ENCODE measurements around the gene STUB1. TPM values are rescaled to one million over a fixed set of nuclear protein-coding genes. Genes with fewer than 3 reads are reported as not detected.

The STUB1 gene
- total and polyA plus RNA-seq, 2 experiments from 2014 or later = 201 to 207 TPM

- in situ Hi-C loops (cut with MboI) = no loop called here
- no peaks in the 10 kb centered on the region for H3K9me2 ChIP-seq (ENCODE audit: insufficient read depth)
- peak; percentile 58 for DNase-seq
- peaks cover 1% of the 10 kb centered on the region; the same call in 1 of the 2 replicates for H3K4me1 ChIP-seq (ENCODE audit: insufficient read depth)
- peaks cover 19% of the 10 kb centered on the region for H3K27me3 ChIP-seq (replicated peaks; ENCODE audit: insufficient read depth)
- no peaks in the 10 kb centered on the region for H3F3A ChIP-seq (ENCODE audit: insufficient read depth)
- H3K27ac ChIP-seq = no peak overlapping the region
- no peaks in the 10 kb centered on the region for H4K20me1 ChIP-seq (ENCODE audit: insufficient read depth)
- H3K4me2 ChIP-seq (ENCODE audit: unreplicated experiment) = no peak overlapping the region
- TF ChIP-seq EZH2 (IDR thresholded peaks at IDR 0.05; ENCODE audit: insufficient read depth, poor library complexity, severe bottlenecking) = no peak
- H3K9me3 ChIP-seq (ENCODE audit: low read depth) = no peaks in the 10 kb centered on the region
- no peaks in the 10 kb centered on the region for H3K79me2 ChIP-seq (ENCODE audit: insufficient read depth)
- no peak overlapping the region for H3K4me3 ChIP-seq
- 4 to 5% methylated on average over 61 to 64 of the region's 71 CpGs for WGBS, 2 experiments (ENCODE audit: low coverage in 1 of 2, low lambda C conversion rate in 2 of 2, missing lambda C conversion rate in 2 of 2)
- H2AFZ ChIP-seq = no peak overlapping the region
- no peaks in the 10 kb centered on the region for H3K36me3 ChIP-seq (ENCODE audit: low read depth)
- no peak overlapping the region for H3K9ac ChIP-seq
Observed at GRCh38 chr16:695355-696089, 15.3 kb downstream of the STUB1 start.

GRCh38 chr16:698911-699671, 18.9 kb downstream of the STUB1 start:
- Histone ChIP-seq H3K9me3 (ENCODE audit: low read depth) (no peaks in the 10 kb centered on the region), H3K36me3 (ENCODE audit: low read depth) (no peaks in the 10 kb centered on the region), H3K9ac (no peak overlapping the region), H3K27ac (no peak overlapping the region), H3K4me3 (no peak overlapping the region), H3K4me2 (ENCODE audit: unreplicated experiment) (no peak overlapping the region), H3K27me3 (replicated peaks; ENCODE audit: insufficient read depth) (peaks cover 45% of the 10 kb centered on the region), H3K79me2 (ENCODE audit: insufficient read depth) (no peaks in the 10 kb centered on the region), H4K20me1 (ENCODE audit: insufficient read depth) (no peaks in the 10 kb centered on the region), H2AFZ (no peak overlapping the region), H3F3A (ENCODE audit: insufficient read depth) (no peaks in the 10 kb centered on the region), H3K4me1 (ENCODE audit: insufficient read depth) (no peaks in the 10 kb centered on the region), H3K9me2 (ENCODE audit: insufficient read depth) (no peaks in the 10 kb centered on the region)
- TF ChIP-seq EZH2phosphoT487 (IDR thresholded peaks at IDR 0.05; ENCODE audit: insufficient read depth, low read depth) (no peak), EZH2 (IDR thresholded peaks at IDR 0.05; ENCODE audit: insufficient read depth, poor library complexity, severe bottlenecking) (no peak)
- in situ Hi-C loops (cut with MboI) = no loop called here
- no peak for DNase-seq
- WGBS, 2 experiments (ENCODE audit: low coverage in 1 of 2, low lambda C conversion rate in 2 of 2, missing lambda C conversion rate in 2 of 2) = 56 to 58% methylated on average over 18 to 19 of the region's 19 CpGs

- Histone ChIP-seq H3K36me3 (ENCODE audit: low read depth) (no peaks in the 10 kb centered on the region), H3K4me3 (no peak overlapping the region), H4K20me1 (ENCODE audit: insufficient read depth) (no peaks in the 10 kb centered on the region), H2AFZ (no peak overlapping the region), H3K4me2 (ENCODE audit: unreplicated experiment) (no peak overlapping the region), H3K9me3 (ENCODE audit: low read depth) (no peaks in the 10 kb centered on the region), H3K27ac (no peak overlapping the region), H3K79me2 (ENCODE audit: insufficient read depth) (no peaks in the 10 kb centered on the region), H3F3A (ENCODE audit: insufficient read depth) (no peaks in the 10 kb centered on the region), H3K9ac (no peak overlapping the region), H3K9me2 (ENCODE audit: insufficient read depth) (no peaks in the 10 kb centered on the region), H3K27me3 (replicated peaks; ENCODE audit: insufficient read depth) (peaks cover 38% of the 10 kb centered on the region), H3K4me1 (ENCODE audit: insufficient read depth) (no peaks in the 10 kb centered on the region)
- peak; percentile 42 for DNase-seq
- in situ Hi-C loops (cut with MboI) = no loop called here
- 4 to 7% methylated on average over 28 to 67 of the region's 76 CpGs for WGBS, 2 experiments (ENCODE audit: low coverage in 1 of 2, low lambda C conversion rate in 2 of 2, missing lambda C conversion rate in 2 of 2)
- no peak for TF ChIP-seq EZH2 (IDR thresholded peaks at IDR 0.05; ENCODE audit: insufficient read depth, poor library complexity, severe bottlenecking)
- TF ChIP-seq EZH2phosphoT487 (IDR thresholded peaks at IDR 0.05; ENCODE audit: insufficient read depth, low read depth) = no peak
Observed at GRCh38 chr16:700684-701584, 20.7 kb downstream of the STUB1 start.

- H3K79me2 ChIP-seq (ENCODE audit: insufficient read depth) = no peaks in the 10 kb centered on the region
- no peaks in the 10 kb centered on the region for H4K20me1 ChIP-seq (ENCODE audit: insufficient read depth)
- no peak overlapping the region for H2AFZ ChIP-seq
- TF ChIP-seq EZH2 (IDR thresholded peaks at IDR 0.05; ENCODE audit: insufficient read depth, poor library complexity, severe bottlenecking) (no peak), EZH2phosphoT487 (IDR thresholded peaks at IDR 0.05; ENCODE audit: insufficient read depth, low read depth) (no peak)
- in situ Hi-C loops (cut with MboI) = no loop called here
- H3K36me3 ChIP-seq (ENCODE audit: low read depth) = no peaks in the 10 kb centered on the region
- H3K9me3 ChIP-seq (ENCODE audit: low read depth) = no peaks in the 10 kb centered on the region
- 72 to 80% methylated on average over 19 of the region's 19 CpGs for WGBS, 2 experiments (ENCODE audit: low coverage in 1 of 2, low lambda C conversion rate in 2 of 2, missing lambda C conversion rate in 2 of 2)
- no peak overlapping the region for H3K4me3 ChIP-seq
- DNase-seq = no peak
- H3K4me2 ChIP-seq (ENCODE audit: unreplicated experiment) = no peak overlapping the region
- H3F3A ChIP-seq (ENCODE audit: insufficient read depth) = no peaks in the 10 kb centered on the region
- no peak overlapping the region for H3K9ac ChIP-seq
- no peaks in the 10 kb centered on the region for H3K9me2 ChIP-seq (ENCODE audit: insufficient read depth)
- peaks cover 34% of the 10 kb centered on the region for H3K27me3 ChIP-seq (replicated peaks; ENCODE audit: insufficient read depth)
- H3K4me1 ChIP-seq (ENCODE audit: insufficient read depth) = no peaks in the 10 kb centered on the region
- no peak overlapping the region for H3K27ac ChIP-seq
Observed at GRCh38 chr16:702341-702740, 22.1 kb downstream of the STUB1 start.

Data from GM23248 (cell line).